Hematopoietic multipotent progenitor cell treated with erythropoietin and hydrocortisone succinate and interleukin-3 and kit ligand, for 15 days (in vitro differentiated cells): ENCODE measurements around the gene CLEC16A.
A peak's percentile ranks its signal among the peaks of the same experiment; 100 is the strongest.
"Not testable (repeated sequence)": the region's sequence is repeated elsewhere in the genome, so short reads cannot be mapped to it uniquely, and the experiment has no call there.

Source experiments
- DNase-seq: peaks from one replicate; pipeline ENCODE4 v3.0.0-alpha.2; 2015; ENCODE audit warnings: low spot score

Gene CLEC16A

GRCh38 chr16:10944249-10945064, at the start of gene CLEC16A:
TSS of gene CLEC16A (plus strand) at chr16:10944564. CDS start at chr16:10944718, 154 bp downstream.
- peak; percentile 97 for DNase-seq

GRCh38 chr16:10895053-10895946, 49.1 kb upstream of the CLEC16A start:
- peak; percentile 19 for DNase-seq

DNA sequence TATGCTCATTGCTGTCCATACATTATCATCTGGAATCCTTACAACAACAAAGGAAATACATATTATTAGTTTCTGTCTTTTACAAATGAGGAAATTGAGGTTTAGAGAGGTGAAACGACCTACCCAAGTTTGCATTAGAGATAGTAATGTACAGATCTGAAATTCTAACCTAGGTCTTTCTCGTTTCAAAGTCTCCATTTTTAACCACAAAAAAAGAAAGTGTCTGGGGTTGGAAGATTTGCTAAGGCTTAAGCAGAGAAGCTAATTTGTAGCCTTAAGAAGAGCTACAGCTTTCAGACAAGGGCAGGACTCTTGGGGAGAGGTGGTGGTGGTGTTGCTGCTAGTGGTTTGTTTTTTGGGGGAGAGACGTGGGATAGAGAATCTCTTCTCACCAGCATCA, 48.2 kb upstream of the CLEC16A start:
- DNase-seq: no peak

DNA sequence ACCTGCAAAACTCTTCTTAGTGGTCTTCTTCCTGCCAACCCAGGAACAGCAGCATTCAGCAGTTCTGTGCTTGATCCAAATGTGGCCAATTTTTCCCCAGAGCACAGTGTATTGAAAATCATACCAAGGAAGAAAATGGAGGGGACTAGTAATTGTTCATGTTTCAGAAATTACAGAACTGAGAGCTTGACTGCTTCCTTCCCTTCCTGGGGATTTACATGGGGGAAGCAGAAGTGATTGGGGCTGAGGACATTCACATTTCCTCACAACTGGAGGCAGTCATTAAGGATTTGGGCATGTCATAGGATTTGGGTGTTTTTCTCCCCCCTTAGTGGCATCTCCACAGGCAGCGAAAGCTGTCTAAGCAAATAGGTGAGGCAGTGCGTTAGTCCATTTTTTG, 47.6 kb upstream of the CLEC16A start:
- no peak for DNase-seq

DNA sequence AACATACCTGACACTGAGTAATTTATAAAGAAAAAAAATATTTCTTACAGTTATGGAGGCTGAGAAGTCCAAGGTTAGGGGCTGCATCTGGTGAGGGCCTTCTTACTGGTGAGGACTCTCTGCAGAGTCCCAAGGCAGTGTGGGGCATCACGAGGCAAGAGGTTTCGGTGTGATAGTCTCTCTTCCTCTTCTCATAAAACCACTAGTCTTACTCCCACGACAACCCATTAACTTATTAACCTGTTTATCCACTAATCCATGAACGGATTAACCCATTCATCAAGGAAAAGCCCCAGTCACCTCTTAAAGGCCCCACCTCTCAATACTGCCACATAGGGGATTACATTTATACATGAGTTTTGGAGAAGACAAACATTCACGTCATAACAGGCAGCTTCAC, 47.2 kb upstream of the CLEC16A start:
- DNase-seq: no peak

- DNase-seq: no peak
These were observed 41.4 kb upstream of the CLEC16A start for GRCh38 chr16:10902999-10903398.

DNA sequence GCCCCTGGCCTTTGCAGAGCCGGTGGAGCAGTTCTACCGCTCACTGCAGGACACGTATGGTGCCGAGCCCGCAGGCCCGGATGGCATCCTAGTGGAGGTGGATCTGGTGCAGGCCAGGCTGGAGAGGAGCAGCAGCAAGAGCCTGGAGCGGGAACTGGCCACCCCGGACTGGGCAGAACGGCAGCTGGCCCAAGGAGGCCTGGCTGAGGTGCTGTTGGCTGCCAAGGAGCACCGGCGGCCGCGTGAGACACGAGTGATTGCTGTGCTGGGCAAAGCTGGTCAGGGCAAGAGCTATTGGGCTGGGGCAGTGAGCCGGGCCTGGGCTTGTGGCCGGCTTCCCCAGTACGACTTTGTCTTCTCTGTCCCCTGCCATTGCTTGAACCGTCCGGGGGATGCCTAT, 37.9 kb upstream of the CLEC16A start:
- DNase-seq: no peak

DNA sequence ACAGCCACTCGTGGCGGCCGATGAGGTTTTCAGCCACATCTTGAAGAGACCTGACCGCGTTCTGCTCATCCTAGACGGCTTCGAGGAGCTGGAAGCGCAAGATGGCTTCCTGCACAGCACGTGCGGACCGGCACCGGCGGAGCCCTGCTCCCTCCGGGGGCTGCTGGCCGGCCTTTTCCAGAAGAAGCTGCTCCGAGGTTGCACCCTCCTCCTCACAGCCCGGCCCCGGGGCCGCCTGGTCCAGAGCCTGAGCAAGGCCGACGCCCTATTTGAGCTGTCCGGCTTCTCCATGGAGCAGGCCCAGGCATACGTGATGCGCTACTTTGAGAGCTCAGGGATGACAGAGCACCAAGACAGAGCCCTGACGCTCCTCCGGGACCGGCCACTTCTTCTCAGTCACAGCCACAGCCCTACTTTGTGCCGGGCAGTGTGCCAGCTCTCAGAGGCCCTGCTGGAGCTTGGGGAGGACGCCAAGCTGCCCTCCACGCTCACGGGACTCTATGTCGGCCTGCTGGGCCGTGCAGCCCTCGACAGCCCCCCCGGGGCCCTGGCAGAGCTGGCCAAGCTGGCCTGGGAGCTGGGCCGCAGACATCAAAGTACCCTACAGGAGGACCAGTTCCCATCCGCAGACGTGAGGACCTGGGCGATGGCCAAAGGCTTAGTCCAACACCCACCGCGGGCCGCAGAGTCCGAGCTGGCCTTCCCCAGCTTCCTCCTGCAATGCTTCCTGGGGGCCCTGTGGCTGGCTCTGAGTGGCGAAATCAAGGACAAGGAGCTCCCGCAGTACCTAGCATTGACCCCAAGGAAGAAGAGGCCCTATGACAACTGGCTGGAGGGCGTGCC, 37.2 kb upstream of the CLEC16A start:
- no peak for DNase-seq

GRCh38 chr16:10907757-10908045, 36.7 kb upstream of the CLEC16A start:
- DNase-seq: no peak

GRCh38 chr16:10911267-10911666, 33.1 kb upstream of the CLEC16A start:
- DNase-seq: no peak

GRCh38 chr16:10916534-10916933, 27.8 kb upstream of the CLEC16A start:
- no peak for DNase-seq

DNA sequence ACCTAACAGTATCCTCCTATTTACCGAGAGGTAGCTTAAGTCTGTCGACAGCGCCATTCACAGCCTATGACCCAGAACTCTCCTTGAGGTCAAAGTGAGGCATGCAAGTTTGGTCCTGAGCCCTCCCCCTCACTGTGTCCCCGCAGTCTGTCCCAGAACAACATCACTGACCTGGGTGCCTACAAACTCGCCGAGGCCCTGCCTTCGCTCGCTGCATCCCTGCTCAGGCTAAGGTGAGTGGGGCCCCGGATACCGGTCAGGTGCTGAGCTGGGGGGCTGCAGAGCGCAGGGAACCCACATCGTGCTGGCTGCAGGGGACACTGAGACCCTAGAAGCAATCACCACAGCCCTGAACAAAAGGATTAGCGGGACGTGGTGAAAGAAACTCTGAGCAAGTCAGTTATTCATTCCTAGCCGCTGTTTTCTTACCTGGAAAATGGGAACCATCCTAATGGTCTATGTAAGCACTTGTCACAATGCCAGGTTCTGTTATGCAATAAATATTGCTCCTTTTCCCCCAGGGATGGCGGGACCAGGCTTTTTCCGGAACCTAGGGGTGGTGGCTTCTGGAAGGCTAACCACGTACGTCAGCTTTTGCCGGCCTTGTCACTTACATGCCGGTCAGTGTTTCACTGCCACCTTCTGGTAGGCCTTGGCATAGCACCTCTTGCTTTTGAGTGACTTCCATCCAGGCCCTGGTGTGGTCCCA, 25.9 kb upstream of the CLEC16A start:
- DNase-seq: peak; percentile 83

GRCh38 chr16:10919003-10919351, 25.4 kb upstream of the CLEC16A start:
- DNase-seq: no peak

GRCh38 chr16:10920726-10921427, 23.5 kb upstream of the CLEC16A start:
- DNase-seq: no peak

- no peak for DNase-seq
These were observed 22.6 kb upstream of the CLEC16A start for GRCh38 chr16:10921536-10922327.

GRCh38 chr16:10922328-10923145, 21.8 kb upstream of the CLEC16A start:
- no peak for DNase-seq

DNA sequence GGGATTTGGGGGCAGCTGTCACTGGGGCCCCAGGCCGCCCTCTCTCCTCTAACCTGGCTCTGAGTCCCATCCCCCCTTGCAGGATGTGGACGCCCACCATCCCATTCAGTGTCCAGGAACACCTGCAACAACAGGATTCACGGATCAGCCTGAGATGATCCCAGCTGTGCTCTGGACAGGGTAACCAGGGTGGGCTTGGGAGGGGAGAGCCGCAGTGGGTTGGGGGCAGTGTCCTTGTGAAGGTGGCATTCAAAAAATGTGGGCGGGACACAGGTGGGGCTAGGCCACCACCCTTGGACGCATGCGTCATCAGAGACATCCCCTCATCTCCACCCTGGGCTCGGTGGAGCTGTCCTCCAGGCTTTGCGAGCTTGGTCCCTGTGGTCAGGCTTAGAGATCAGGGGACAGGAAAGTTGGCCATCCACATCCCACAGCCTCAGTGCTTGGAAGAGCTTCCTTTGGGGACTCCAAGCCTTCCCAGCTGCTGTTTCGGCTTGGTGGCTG, 21.2 kb upstream of the CLEC16A start:
- DNase-seq: no peak

DNA sequence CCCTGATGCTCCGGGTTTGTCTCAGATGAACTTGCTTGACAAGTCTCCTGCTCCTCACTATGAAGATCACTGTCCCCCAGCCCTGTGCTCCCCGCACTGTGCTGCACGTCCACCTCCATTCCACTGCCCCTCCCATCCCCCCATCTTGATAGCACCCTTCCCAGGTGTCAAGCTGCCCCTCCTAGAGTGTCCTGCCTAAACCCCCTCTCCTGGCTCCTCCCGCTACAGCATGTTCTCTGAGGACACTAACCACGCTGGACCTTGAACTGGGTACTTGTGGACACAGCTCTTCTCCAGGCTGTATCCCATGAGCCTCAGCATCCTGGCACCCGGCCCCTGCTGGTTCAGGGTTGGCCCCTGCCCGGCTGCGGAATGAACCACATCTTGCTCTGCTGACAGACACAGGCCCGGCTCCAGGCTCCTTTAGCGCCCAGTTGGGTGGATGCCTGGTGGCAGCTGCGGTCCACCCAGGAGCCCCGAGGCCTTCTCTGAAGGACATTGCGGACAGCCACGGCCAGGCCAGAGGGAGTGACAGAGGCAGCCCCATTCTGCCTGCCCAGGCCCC, 20.6 kb upstream of the CLEC16A start:
- DNase-seq: no peak

GRCh38 chr16:10925285-10925684, 19.1 kb upstream of the CLEC16A start:
- not testable (repeated sequence) for DNase-seq
